Fibroblast of skin of abdomen (primary cell): Measurements from ENCODE around the gene F2R.
A peak's percentile ranks its signal among the peaks of the same experiment; 100 is the strongest.

Experiments
- DNase-seq: peaks from one replicate; pipeline ENCODE4 v3.0.0-alpha.2; 2013

F2R gene

GRCh38 chr5:76690704-76691466 is 25.0 kb upstream of the F2R start:
- DNase-seq, result peak; percentile 71

GRCh38 chr5:76691467-76692273 is 24.3 kb upstream of the F2R start:
- peak; percentile 94 for DNase-seq

GRCh38 chr5:76692274-76692540 is 23.7 kb upstream of the F2R start:
- DNase-seq, result no peak

- no peak for DNase-seq
These were observed 23.3 kb upstream of the F2R start for GRCh38 chr5:76692651-76693050.

GRCh38 chr5:76693141-76693540 is 22.8 kb upstream of the F2R start:
- no peak for DNase-seq

- DNase-seq, result no peak
These were observed 21.6 kb upstream of the F2R start for GRCh38 chr5:76694317-76694716.

- DNase-seq, result no peak
These were observed 20.6 kb upstream of the F2R start for GRCh38 chr5:76695346-76695745.

GRCh38 chr5:76696251-76696650 is 19.7 kb upstream of the F2R start:
- no peak for DNase-seq

GRCh38 chr5:76697670-76698069 is 18.3 kb upstream of the F2R start:
- no peak for DNase-seq

GRCh38 chr5:76700571-76700970 is 15.4 kb upstream of the F2R start:
- no peak for DNase-seq

GRCh38 chr5:76701298-76701697 is 14.6 kb upstream of the F2R start:
- DNase-seq, result peak; percentile 89

GRCh38 chr5:76703707-76704106 is 12.2 kb upstream of the F2R start:
- no peak for DNase-seq

- no peak for DNase-seq
These were observed 11.7 kb upstream of the F2R start for GRCh38 chr5:76704131-76704663.

- DNase-seq, result no peak
These were observed 10.4 kb upstream of the F2R start for GRCh38 chr5:76705574-76705973.

GRCh38 chr5:76709762-76710161 is 6.2 kb upstream of the F2R start:
- peak; percentile 88 for DNase-seq

- DNase-seq, result peak; percentile 27
These were observed 4.9 kb upstream of the F2R start for GRCh38 chr5:76710991-76711390.

- DNase-seq, result no peak
These were observed 1.0 kb upstream of the F2R start for GRCh38 chr5:76714751-76715485.

- DNase-seq, result no peak
These were observed 515 bp upstream of the F2R start for GRCh38 chr5:76715486-76715735.

- no peak for DNase-seq
These were observed 681 bp downstream of the F2R start for GRCh38 chr5:76716456-76717157.

- DNase-seq, result no peak
These were observed 1.5 kb downstream of the F2R start for GRCh38 chr5:76717222-76718083.

GRCh38 chr5:76718381-76718832 is 2.5 kb downstream of the F2R start:
- DNase-seq, result peak; percentile 44

- peak; percentile 37 for DNase-seq
These were observed 3.0 kb downstream of the F2R start for GRCh38 chr5:76718880-76719279.
